ENCODE data around the gene KNDC1. TPM values are rescaled to one million over a fixed set of nuclear protein-coding genes. Genes with fewer than 3 reads are reported as not detected.

KNDC1 gene
- total RNA-seq, 1 experiment from 2014 or later, result 0.34 TPM

DNA sequence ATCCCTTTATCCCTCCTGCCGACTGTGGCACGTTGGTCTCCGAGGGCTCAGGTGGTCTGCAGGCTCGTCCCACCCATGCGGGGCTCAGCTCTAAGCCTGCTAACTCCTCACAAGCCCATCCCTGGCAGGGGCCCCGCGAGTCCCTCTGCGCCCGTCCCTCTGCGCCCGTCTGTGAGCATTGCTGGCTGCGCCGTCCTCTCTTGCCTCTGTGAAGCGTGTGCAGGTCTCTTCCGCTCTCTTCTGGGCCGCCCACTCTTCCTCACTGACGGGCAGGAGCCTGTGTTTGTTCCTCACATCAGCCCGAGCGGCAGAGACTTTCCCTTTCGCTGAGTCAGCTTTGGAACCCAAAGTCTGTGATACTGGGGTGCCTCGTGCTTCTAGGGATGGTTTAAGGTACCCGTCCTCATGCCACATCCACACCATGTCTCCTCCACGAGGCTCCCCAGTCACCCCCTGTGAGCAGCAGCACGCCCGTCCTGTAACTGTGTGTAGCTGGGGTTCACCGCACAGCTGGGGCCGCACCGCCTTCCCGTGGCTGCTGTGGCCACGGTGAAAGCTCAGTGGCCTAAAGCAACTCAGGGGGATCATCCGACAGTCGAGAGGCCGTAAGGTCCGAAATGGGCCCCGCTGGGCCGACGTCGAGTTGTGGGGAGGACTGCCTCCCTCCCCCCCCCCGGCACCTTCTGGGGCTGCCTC is 36.8 kb upstream of the KNDC1 start:
- DNase-seq (ENCODE audit: low read depth, low spot score), result no peak
- in situ Hi-C loops (cut with HindIII; ENCODE audit: low pct_unique_long_range_greater_than_20kb, low sequenced_read_pairs), result no loop called here

DNA sequence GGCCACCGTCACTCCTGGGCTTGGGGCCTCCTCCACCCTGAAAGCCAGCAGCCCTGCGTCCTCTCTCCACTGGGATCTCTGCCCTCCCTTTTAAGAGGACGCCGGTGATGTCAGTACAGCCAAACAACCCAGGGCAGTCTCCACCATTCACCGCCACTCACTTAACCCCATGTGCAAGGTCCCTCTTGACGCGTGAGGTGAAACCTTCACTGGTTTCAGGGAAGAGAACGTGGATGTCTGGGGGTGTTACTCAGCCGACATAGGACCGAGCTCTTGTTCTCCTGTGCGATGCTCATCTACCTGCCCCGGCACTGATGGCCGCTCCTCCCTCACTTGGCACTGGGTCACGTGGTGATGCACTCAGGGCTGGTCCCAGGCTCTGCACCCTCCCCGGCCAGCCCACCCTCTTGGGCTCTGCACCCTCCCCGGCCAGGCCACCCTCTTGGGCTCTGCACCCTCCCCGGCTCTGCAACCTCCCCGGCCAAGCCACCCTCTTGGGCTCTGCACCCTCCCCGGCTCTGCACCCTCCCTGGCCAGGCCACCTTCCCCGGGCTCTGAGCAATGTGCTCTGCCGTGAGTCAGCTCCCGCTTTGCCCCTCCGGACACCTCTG is 36.2 kb upstream of the KNDC1 start:
- no peak for DNase-seq (ENCODE audit: low read depth, low spot score)
- in situ Hi-C loops (cut with HindIII; ENCODE audit: low pct_unique_long_range_greater_than_20kb, low sequenced_read_pairs), result no loop called here

DNA sequence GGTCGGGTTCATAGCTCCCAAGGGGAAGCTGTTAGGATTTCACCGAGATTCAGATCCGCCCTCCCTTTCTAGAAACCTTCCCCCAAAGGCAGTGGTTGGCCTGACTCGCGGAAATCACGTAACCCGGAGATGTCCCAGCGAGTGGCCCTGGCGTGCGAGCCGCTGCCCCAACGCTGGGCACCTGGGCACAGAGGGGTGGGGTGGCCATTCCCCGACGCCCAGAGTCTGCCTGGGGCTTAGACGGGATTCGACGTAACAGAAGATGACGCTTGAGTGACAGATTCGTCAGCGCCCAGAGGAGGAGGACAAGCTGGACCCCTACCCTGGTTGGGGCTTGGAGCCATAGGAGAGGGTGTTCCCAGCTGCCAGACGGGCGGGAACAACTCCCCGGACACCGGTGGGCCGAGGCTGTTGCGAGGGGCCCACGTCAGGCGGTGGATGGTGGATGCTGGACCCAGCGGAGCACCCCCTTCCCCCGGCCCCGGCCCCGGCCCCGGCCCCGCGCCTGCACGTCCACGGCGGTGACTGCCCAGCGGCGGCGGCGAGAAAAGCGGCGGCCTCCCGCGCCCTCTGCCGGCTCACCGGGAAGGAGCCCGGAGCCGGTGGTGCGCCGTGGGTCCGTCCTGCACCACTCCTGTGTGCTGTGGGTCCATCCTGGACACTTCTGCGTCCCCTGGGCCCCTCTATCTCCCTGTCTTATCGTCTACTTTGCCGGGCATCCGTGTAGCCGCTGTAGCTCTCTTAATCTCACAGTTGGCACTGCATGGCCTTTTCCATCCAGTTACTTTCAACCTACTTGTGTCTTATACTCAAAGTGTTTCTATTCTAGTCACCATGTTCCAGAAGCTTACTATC is 35.4 kb upstream of the KNDC1 start:
- DNase-seq (ENCODE audit: low read depth, low spot score), result peak; percentile 29
- in situ Hi-C loops (cut with HindIII; ENCODE audit: low pct_unique_long_range_greater_than_20kb, low sequenced_read_pairs), result loop anchor here (25.0 kb wide), 1 partner anchor 187 kb away; the partner anchor contains the start of gene CFAP46

DNA sequence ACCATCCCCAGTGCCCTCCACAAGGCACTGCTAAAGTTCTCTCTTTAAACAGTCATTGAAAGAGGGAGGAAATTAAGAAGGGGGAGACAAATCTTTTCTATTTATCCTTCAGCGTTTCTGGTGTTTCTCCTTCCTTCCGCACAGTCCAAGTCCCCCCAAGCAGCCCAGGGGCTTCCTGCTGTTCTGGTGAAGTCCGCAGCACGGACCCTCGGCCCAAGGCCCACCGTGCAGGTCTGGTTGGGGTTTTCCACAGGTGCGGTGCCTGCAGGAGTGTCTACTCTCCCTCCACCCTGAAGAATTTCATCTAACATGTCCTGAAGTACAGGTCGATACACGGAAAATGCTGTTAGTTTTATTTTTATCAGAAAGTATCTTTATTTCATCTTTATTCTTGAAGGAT is 34.1 kb upstream of the KNDC1 start:
- no peak for DNase-seq (ENCODE audit: low read depth, low spot score)
- in situ Hi-C loops (cut with HindIII; ENCODE audit: low pct_unique_long_range_greater_than_20kb, low sequenced_read_pairs), result loop anchor here (25.0 kb wide), 1 partner anchor 189 kb away; the partner anchor contains the start of gene CFAP46

DNA sequence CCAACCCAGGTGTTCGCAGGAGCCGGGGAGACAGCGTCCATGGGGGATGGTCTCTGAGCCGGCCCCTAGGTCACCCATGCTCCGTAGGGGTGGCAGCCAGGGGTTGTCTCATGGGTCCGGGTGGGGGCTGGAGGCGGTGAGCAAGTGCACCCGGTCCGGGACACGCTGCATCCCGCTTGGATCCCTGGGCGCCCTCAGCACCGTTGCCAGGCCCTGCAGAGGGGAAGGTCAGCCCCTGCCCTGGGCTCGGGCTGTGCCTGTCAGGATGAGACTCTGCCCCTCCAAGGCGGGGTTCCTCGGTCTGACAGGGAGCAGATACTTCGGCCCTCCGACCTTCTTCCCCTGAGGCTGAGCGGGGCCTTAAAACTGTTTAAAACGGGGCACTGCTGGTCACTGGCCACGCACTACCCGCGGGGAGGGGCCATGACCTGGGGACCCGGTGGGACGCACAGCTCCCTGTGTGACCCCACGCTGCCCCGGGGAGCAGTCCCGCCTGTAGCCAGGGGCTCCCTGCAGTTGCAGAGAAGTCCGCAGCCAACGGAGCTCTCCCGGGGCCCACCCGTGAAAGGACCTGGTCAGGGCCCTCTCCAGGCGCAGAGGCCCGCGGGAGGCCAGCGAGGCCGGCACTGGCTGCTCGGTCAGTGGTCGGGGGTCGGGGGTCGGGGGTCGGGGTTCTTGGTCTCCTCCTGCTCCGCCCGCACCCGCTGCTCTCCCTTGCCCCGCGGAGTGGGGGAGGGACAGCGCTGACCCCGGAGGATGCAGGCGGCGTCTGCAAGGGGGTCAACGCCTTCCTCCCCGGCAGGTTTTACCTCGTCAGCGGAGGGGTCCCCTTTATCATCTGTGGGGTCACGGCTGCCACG is 33.4 kb upstream of the KNDC1 start:
- in situ Hi-C loops (cut with HindIII; ENCODE audit: low pct_unique_long_range_greater_than_20kb, low sequenced_read_pairs), result loop anchor here (25.0 kb wide), 1 partner anchor 189 kb away; the partner anchor contains the start of gene CFAP46
- DNase-seq (ENCODE audit: low read depth, low spot score), result no peak

DNA sequence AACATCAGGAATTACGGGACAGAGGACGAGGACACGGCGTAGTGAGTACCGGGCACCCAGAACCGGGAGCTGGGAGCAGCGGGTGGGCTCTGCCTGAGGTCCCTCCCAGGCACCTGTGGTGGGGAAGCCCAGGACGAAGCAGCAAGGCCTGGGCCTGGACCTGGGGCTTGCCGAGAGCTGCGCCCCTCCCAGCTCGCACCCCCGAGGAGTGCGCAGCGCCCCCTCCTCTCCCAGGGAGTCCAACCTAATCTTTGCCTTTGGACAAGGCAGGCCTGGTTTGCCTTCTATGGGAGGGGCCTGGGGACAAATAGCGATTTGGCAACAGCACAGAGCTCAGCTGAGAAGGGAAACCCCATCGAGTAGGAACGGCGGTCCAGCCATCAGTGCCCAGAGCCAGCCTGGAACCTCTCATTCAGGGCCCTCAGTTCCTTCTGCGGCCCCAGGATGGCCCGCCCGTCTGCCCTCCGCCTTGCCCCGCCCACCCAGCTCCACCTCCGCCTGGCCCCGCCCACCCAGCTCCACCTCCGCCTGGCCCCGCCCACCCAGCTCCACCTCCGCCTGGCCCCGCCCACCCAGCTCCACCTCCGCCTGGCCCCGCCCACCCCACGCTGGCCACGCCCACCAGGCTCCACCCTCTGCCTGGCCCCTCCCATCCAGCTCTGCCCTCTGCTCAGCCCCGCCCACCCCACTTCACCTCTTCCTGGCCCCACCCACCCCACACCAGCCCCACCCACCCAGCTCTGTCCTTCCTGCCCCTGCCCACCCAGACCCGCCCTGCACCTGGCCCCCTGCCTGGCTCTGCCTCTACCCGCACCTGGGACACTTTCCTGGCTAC is 32.5 kb upstream of the KNDC1 start:
- in situ Hi-C loops (cut with HindIII; ENCODE audit: low pct_unique_long_range_greater_than_20kb, low sequenced_read_pairs), result loop anchor here (25.0 kb wide), 1 partner anchor 190 kb away; the partner anchor contains the start of gene CFAP46
- DNase-seq (ENCODE audit: low read depth, low spot score), result peak; percentile 47

DNA sequence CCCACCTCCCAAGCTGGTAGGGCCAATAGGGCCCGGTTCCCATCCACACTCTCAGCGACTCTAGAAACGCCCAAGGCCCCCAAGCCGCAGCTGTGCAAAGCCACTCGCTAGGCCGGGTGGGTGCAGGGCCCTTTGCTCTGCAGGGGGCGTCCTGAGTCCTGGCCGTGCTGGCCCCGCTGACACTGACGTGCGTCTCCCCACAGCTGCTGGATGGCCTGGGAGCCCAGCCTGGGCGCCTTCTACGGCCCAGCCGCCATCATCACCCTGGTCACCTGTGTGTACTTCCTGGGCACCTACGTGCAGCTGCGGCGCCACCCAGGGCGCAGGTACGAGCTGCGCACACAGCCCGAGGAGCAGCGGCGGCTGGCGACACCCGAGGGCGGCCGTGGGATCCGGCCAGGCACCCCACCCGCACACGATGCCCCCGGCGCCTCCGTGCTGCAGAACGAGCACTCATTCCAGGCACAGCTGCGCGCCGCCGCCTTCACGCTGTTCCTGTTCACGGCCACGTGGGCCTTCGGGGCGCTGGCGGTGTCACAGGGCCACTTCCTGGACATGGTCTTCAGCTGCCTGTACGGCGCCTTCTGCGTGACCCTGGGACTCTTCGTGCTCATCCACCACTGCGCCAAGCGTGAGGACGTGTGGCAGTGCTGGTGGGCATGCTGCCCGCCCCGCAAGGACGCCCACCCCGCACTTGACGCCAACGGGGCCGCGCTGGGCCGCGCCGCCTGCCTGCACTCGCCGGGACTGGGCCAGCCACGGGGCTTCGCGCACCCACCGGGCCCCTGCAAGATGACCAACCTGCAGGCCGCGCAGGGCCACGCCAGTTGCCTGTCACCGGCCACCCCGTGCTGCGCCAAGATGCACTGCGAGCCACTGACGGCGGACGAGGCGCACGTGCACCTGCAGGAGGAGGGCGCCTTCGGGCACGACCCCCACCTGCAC is 31.6 kb upstream of the KNDC1 start:
- in situ Hi-C loops (cut with HindIII; ENCODE audit: low pct_unique_long_range_greater_than_20kb, low sequenced_read_pairs), result loop anchor here (25.0 kb wide), 1 partner anchor 191 kb away; the partner anchor contains the start of gene CFAP46
- DNase-seq (ENCODE audit: low read depth, low spot score), result no peak

DNA sequence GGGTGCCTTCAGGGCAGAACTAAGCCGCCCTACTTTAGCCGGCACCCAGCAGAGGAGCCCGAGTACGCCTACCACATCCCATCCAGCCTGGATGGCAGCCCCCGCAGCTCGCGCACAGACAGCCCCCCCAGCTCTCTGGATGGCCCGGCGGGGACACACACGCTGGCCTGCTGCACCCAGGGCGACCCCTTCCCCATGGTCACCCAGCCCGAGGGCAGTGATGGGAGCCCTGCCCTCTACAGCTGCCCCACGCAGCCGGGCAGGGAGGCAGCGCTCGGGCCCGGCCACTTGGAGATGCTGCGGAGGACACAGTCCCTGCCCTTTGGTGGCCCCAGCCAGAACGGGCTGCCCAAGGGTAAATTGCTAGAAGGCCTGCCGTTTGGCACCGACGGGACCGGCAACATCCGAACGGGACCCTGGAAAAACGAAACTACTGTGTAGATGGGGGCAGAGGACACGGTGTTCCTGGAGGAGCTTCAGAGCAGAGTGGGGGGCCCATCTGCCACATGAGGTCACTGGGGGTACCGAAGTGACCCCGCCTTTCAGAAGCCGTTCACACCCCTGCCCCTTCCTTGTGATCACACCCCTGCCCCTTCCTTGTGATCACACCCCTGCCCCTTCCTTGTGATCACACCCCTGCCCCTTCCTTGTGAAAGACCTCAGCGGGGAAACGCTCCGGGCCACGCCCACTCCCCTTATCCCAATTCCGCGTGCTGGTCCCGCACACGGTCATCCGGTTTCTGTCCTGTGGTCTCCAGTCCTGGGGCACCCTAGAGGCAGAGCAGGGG is 30.8 kb upstream of the KNDC1 start:
- in situ Hi-C loops (cut with HindIII; ENCODE audit: low pct_unique_long_range_greater_than_20kb, low sequenced_read_pairs), result loop anchor here (25.0 kb wide), 1 partner anchor 192 kb away; the partner anchor contains the start of gene CFAP46
- DNase-seq (ENCODE audit: low read depth, low spot score), result no peak

DNA sequence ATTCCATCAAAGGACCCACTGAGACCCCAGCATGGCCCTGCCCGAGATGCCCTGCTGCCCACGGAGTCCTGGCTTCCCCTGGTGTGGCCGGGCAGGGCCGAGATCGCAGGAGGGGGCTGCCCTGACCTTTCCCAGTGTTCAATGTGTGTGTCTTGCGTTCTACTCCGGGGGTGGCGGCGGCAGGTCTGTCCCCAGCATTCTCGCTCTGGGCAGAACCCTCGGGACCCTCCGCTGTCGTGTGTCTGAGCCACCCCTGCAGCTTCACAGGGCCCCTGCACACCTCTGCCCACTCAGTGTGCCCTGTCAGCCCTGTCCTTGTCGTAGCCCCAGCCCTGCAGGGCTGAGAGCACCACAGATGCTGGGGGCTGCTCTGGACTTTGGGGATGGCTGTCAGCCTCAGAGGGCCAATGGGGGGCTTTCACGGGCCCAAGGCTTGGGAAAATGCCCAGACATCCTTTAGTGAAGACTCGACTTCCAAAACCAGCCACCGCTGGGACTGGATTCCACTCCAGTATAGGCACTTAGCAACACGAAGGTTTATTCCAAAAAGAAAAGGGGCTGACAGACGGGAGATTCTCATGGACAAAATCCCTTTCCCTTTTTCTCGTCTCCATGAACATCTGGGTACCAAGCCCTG is 30.0 kb upstream of the KNDC1 start:
- in situ Hi-C loops (cut with HindIII; ENCODE audit: low pct_unique_long_range_greater_than_20kb, low sequenced_read_pairs), result loop anchor here (25.0 kb wide), 1 partner anchor 193 kb away; the partner anchor contains the start of gene CFAP46
- DNase-seq (ENCODE audit: low read depth, low spot score), result no peak

DNA sequence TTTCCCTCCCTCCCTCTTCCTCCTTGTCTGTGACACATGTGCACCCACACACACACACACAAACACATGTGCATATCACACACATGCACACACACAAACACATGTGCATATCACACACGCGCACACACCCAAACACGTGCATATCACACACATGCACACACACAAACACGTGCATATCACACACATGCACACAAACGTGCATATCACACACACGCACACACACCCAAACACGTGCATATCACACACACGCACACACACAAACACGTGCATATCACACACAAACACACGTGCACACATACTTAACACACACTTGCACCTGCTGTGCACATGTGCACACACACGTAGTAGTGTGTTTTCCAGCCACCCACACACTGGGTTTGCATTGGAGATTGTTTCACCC is 29.4 kb upstream of the KNDC1 start:
- in situ Hi-C loops (cut with HindIII; ENCODE audit: low pct_unique_long_range_greater_than_20kb, low sequenced_read_pairs), result loop anchor here (25.0 kb wide), 1 partner anchor 193 kb away; the partner anchor contains the start of gene CFAP46
- no peak for DNase-seq (ENCODE audit: low read depth, low spot score)

DNA sequence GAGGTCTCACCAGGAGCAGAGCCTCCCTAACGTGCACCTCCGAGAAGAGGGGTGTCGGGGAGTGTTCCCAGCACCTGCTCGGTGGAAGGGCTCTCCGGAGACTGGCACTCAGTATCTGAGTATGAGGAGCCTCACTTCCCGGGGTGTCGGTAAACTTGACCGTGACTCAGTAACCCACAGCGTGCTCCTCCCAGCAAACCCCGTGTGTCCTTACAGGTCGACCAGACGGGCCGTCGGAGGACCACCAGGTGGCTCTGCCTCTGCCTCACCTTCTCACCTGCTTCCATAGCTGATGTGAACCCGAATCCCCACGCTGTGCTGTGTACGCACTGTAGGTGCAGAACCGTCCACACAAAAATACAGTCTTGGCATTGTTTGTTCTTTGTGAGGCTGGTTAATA is 29.0 kb upstream of the KNDC1 start:
- in situ Hi-C loops (cut with HindIII; ENCODE audit: low pct_unique_long_range_greater_than_20kb, low sequenced_read_pairs), result loop anchor here (25.0 kb wide), 1 partner anchor 194 kb away; the partner anchor contains the start of gene CFAP46
- no peak for DNase-seq (ENCODE audit: low read depth, low spot score)

DNA sequence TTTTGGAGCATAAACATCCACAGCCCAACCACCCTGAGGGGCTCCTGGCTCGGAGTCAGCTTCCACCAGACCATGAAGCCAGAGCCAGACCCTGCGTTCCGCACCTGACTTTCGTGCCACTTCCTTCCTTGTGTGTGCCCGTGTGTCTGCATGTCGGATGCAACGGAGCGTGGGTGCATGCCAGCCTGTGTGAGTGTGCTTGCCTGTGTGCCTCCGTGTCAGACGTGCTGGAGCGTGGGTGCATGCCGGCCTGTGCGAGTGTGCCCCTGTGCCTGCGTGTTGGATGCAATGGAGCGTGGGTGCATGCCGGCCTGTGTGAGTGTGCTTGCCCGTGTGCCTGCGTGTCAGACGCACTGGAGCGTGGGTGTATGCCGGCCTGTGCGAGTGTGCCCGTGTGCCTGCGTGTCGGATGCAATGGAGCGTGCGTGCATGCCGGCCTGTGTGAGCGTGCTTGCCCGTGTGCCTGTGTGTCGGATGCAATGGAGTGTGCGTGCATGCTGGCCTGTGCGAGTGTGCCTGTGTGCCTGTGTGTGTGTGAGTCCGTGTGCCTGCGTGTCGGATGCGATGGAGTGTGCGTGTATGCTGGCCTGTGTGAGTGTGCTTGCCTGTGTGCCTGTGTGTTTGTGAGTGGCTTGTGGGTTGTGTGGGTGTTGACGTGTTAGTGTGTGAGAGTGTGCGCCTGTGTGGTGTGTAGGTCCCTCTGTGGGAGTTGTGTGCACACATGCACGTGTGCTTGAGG is 28.1 kb upstream of the KNDC1 start:
- DNase-seq (ENCODE audit: low read depth, low spot score), result no peak
- in situ Hi-C loops (cut with HindIII; ENCODE audit: low pct_unique_long_range_greater_than_20kb, low sequenced_read_pairs), result loop anchor here (25.0 kb wide), 1 partner anchor 195 kb away; the partner anchor contains the start of gene CFAP46

DNA sequence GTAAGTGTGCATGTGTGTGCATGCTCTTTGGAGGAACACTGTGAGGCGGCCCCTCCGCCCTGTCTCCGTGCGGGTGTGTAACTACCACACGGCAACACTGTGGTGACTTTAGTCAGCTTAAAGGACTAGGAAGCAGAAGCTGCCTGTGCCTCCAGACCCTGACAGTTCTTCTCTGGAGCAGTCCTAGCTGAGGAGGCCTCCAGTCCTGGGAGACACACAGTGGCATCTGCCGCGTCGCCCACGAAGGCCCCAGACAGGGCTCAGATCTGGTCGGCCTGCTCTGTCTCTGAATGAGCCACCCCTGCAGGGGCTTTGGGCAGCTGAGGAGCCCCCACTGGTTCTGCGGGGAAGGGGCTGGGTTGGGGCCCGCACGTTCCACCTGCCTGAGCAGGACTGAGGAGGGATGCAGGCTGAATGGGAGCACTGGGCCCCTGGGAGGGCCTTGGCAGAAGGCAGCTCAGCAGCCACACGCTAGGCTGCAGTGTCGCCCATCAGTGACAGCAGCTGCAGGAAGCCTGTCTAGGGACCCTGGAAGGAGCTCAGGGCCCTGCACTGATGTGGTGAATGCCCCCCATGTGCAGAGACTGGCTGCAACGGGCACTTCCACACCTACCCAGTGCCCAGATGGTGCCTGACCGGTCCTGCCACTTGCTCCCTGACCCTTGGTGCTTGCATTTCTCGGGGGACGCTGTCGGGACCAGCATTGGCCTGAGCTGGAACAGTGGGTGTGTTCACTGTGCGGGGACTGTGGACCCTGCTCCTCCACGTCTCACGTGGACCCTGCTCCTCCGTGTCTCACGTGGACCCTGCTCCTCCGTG is 27.3 kb upstream of the KNDC1 start:
- DNase-seq (ENCODE audit: low read depth, low spot score), result no peak
- in situ Hi-C loops (cut with HindIII; ENCODE audit: low pct_unique_long_range_greater_than_20kb, low sequenced_read_pairs), result loop anchor here (25.0 kb wide), 1 partner anchor 195 kb away; the partner anchor contains the start of gene CFAP46

Data from SK-MEL-5 (cell line).